Keratinocyte (primary cell): Measurements from ENCODE around the gene PLAU. TPM values are rescaled to one million over a fixed set of nuclear protein-coding genes. Genes with fewer than 3 reads are reported as not detected.

Experiments
- DNase-seq: peaks from one replicate; pipeline ENCODE4 v3.0.0-alpha.2; 2011; ENCODE audit warnings: low read depth, missing footprints, low spot score
- FAIRE-seq: peaks from 2 replicates; lab custom pipeline; 2011; peaks lifted over from hg19 to GRCh38; lab: Jason Lieb, UNC
- H2AFZ ChIP-seq: 2 replicates; pipeline ENCODE4 v1.6.0; 2012; ENCODE audit warnings: low read length, control low read depth, inconsistent platforms; ENCODE audit not compliant: control insufficient read depth
- H3K27ac ChIP-seq: 2 replicates; pipeline ENCODE4 v1.5.1; 2011; ENCODE audit warnings: low read length; ENCODE audit not compliant: control insufficient read depth, insufficient read depth
- H3K27me3 ChIP-seq: 3 replicates; pipeline ENCODE4 v1.6.0; 2011; ENCODE audit warnings: low read length; ENCODE audit not compliant: control insufficient read depth, insufficient read depth; ENCODE audit errors: extremely low read depth
- H3K36me3 ChIP-seq, 2 experiments: 2 replicates in 1 of 2; 3 replicates in 1 of 2; pipeline ENCODE4 v1.5.1; 2011; ENCODE audit warnings: low read length in 2 of 2, mild to moderate bottlenecking in 1 of 2; ENCODE audit not compliant: control insufficient read depth in 2 of 2, insufficient read depth in 2 of 2; ENCODE audit errors: extremely low read depth in 1 of 2
- H3K4me1 ChIP-seq: 3 replicates; pipeline ENCODE4 v1.5.1; 2011; ENCODE audit warnings: low read length; ENCODE audit not compliant: control insufficient read depth, insufficient read depth; ENCODE audit errors: extremely low read depth
- H3K4me2 ChIP-seq: 3 replicates; pipeline ENCODE4 v1.6.0; 2011; ENCODE audit warnings: low read depth, low read length; ENCODE audit not compliant: control insufficient read depth, insufficient read depth; ENCODE audit errors: extremely low read depth
- H3K4me3 ChIP-seq, 3 experiments: fragments of 200-600 bp in 1 of 3; sonication (generic) in 1 of 3; 2 replicates in 2 of 3; 3 replicates in 1 of 3; pipeline ENCODE4 v1.5.1; 2011 to 2016; ENCODE audit warnings: low read length in 3 of 3, mild to moderate bottlenecking in 3 of 3, control low read depth in 2 of 3, inconsistent platforms in 1 of 3, low read depth in 1 of 3, mixed read lengths in 1 of 3, mixed run types in 1 of 3, moderate library complexity in 1 of 3; ENCODE audit not compliant: control insufficient read depth in 2 of 3, insufficient read depth in 2 of 3; ENCODE audit errors: extremely low read depth in 1 of 3
- H3K79me2 ChIP-seq: 2 replicates; pipeline ENCODE4 v1.6.0; 2012; ENCODE audit warnings: low read length; ENCODE audit not compliant: control insufficient read depth, insufficient read depth
- H3K9ac ChIP-seq: 3 replicates; pipeline ENCODE4 v1.6.0; 2011; ENCODE audit warnings: low read length; ENCODE audit not compliant: control insufficient read depth, insufficient read depth; ENCODE audit errors: extremely low read depth
- H3K9me1 ChIP-seq: 3 replicates; pipeline ENCODE4 v1.6.0; 2011; ENCODE audit warnings: low read length; ENCODE audit not compliant: control insufficient read depth, insufficient read depth; ENCODE audit errors: extremely low read depth
- H3K9me3 ChIP-seq: 2 replicates; pipeline ENCODE4 v1.5.1; 2012; ENCODE audit warnings: low read depth, low read length; ENCODE audit not compliant: control insufficient read depth
- H4K20me1 ChIP-seq: 3 replicates; pipeline ENCODE4 v1.6.0; 2011; ENCODE audit warnings: low read length; ENCODE audit not compliant: control insufficient read depth, insufficient read depth; ENCODE audit errors: extremely low read depth
- EZH2 ChIP-seq: IDR thresholded peaks from one replicate; pipeline ENCODE4 v1.6.1; 2012; ENCODE audit warnings: inconsistent platforms, mild to moderate bottlenecking, low read length, moderate library complexity
- dilution Hi-C: fragments of 300-500 bp; cut with MboI; formaldehyde crosslinking; loops from one replicate; pipeline ENCODE4 v1.7.0; 2020; ENCODE audit warnings: low sequenced_read_pairs; ENCODE audit not compliant: extremely low pct_ligation_motif_present
- polyA plus RNA-seq, 5 experiments: library from polyadenylated mRNA; depleted of rRNA in 3 of 5; stranded (reverse) in 3 of 5; stranded (forward) in 1 of 5; unstranded in 1 of 5; fragments of >200 nt; gene quantifications; 1 replicate in 1 of 5; 2 replicates in 3 of 5; 3 replicates in 1 of 5; pipeline versions ENCODE4 v1.2.1 to v1.2.3, GENCODE V29; 2011 to 2012; ENCODE audit warnings: missing spikeins in 2 of 5, low read depth in 1 of 5, low replicate concordance in 1 of 5
- TF ChIP-seq, protein P1 (sequence below), 3 experiments: IDR thresholded peaks in 1 of 3; conservative IDR thresholded peaks in 1 of 3; optimal IDR thresholded peaks in 1 of 3; 2 replicates in 2 of 3; 3 replicates in 1 of 3; pipeline versions ENCODE3 to v1.5.1; 2011; ENCODE audit warnings: low read length in 3 of 3, mild to moderate bottlenecking in 3 of 3, moderate library complexity in 2 of 3, control low read depth in 1 of 3, inconsistent platforms in 1 of 3; ENCODE audit not compliant: insufficient read depth in 2 of 3; ENCODE audit errors: extremely low read depth in 1 of 3

Gene PLAU
- polyA plus RNA-seq, 1 donor (not counting 4 experiments of a cell fraction or from before 2014, with no cell fraction given) = 262 TPM

- DNase-seq (no peak), FAIRE-seq (peak; percentile 5)
- Histone ChIP-seq H3K9me3 (no peaks in the 10 kb centered on the region), H3K4me1 (peaks cover 78% of the 10 kb centered on the region), H3K4me3 (peak overlapping the region; percentile 72 to 89 (median 86)), H3K4me2 (peak overlapping the region; percentile 91), H3K27me3 (no peaks in the 10 kb centered on the region), H4K20me1 (peaks cover 13% of the 10 kb centered on the region), H3K9me1 (no peaks in the 10 kb centered on the region), H3K79me2 (peaks cover 54% of the 10 kb centered on the region), H2AFZ (no peak overlapping the region), H3K36me3 (peaks cover 27 to 37% of the 10 kb centered on the region in 2 experiments), H3K27ac (peak overlapping the region; percentile 99), H3K9ac (peak overlapping the region; percentile 85)
- no peak for TF ChIP-seq EZH2
- TF ChIP-seq, protein P1, sequence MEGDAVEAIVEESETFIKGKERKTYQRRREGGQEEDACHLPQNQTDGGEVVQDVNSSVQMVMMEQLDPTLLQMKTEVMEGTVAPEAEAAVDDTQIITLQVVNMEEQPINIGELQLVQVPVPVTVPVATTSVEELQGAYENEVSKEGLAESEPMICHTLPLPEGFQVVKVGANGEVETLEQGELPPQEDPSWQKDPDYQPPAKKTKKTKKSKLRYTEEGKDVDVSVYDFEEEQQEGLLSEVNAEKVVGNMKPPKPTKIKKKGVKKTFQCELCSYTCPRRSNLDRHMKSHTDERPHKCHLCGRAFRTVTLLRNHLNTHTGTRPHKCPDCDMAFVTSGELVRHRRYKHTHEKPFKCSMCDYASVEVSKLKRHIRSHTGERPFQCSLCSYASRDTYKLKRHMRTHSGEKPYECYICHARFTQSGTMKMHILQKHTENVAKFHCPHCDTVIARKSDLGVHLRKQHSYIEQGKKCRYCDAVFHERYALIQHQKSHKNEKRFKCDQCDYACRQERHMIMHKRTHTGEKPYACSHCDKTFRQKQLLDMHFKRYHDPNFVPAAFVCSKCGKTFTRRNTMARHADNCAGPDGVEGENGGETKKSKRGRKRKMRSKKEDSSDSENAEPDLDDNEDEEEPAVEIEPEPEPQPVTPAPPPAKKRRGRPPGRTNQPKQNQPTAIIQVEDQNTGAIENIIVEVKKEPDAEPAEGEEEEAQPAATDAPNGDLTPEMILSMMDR (optimal IDR thresholded peaks at IDR 0.05 in 1 of 3, IDR thresholded peaks at IDR 0.05 in 1 of 3, conservative IDR thresholded peaks at IDR 0.05 in 1 of 3; ENCODE audit: extremely low read depth in 1 of 3, insufficient read depth in 2 of 3, low read length in 3 of 3) = peak in 2 of 3 experiments; percentile 33 to 34
- dilution Hi-C loops = no loop called here
These were observed 550 bp upstream of the PLAU start for GRCh38 chr10:73910401-73910763.

- Histone ChIP-seq H3K4me2 (peak overlapping the region; percentile 89), H2AFZ (no peak overlapping the region), H3K27me3 (no peaks in the 10 kb centered on the region), H3K27ac (peak overlapping the region; percentile 99), H3K4me3 (peak overlapping the region; percentile 72 to 89 (median 86)), H4K20me1 (peaks cover 17% of the 10 kb centered on the region), H3K9ac (peak overlapping the region; percentile 85), H3K4me1 (peaks cover 69% of the 10 kb centered on the region), H3K36me3 (peaks cover 34 to 49% of the 10 kb centered on the region in 2 experiments), H3K9me3 (no peaks in the 10 kb centered on the region), H3K9me1 (no peaks in the 10 kb centered on the region), H3K79me2 (peaks cover 58% of the 10 kb centered on the region)
- TF ChIP-seq, protein P1 (optimal IDR thresholded peaks at IDR 0.05 in 1 of 3, IDR thresholded peaks at IDR 0.05 in 1 of 3, conservative IDR thresholded peaks at IDR 0.05 in 1 of 3; ENCODE audit: extremely low read depth in 1 of 3, insufficient read depth in 2 of 3, low read length in 3 of 3) = no peak
- TF ChIP-seq EZH2 = no peak
- DNase-seq = no peak
- no peak for FAIRE-seq
- dilution Hi-C loops = no loop called here
These were observed 647 bp downstream of the PLAU start for GRCh38 chr10:73911553-73912004.
